AG10803 (cell line): ENCODE results near the gene SMAD7.
"Not testable (repeated sequence)": the region's sequence is repeated elsewhere in the genome, so short reads cannot be mapped to it uniquely, and the experiment has no call there.

Experiments
- DNase-seq: peaks from one replicate; pipeline ENCODE4 v3.0.0; 2010; ENCODE audit warnings: low read depth
- H3K4me3 ChIP-seq: 2 replicates; pipeline ENCODE4 v1.5.1; 2011; ENCODE audit warnings: mild to moderate bottlenecking, low read length, control low read depth
- CTCF ChIP-seq: conservative IDR thresholded peaks from 2 replicates; pipeline ENCODE4 v1.5.1; 2011; ENCODE audit warnings: mild to moderate bottlenecking, low read length, control low read depth, inconsistent platforms

Gene SMAD7

GRCh38 chr18:48874233-48874632 is 76.5 kb downstream of the SMAD7 start:
- DNase-seq, result no peak
- TF ChIP-seq CTCF, result no peak

GRCh38 chr18:48872234-48873145 is 78.3 kb downstream of the SMAD7 start:
- DNase-seq, result peak; percentile 50

More at GRCh38 chr18:48874233-48874632, 76.5 kb downstream of the SMAD7 start:
- no peak overlapping the region for H3K4me3 ChIP-seq

GRCh38 chr18:48871391-48872166 is 79.2 kb downstream of the SMAD7 start:
- DNase-seq, result no peak
- TF ChIP-seq CTCF, result no peak
- H3K4me3 ChIP-seq, result no peak overlapping the region

More at GRCh38 chr18:48872234-48873145, 78.3 kb downstream of the SMAD7 start:
- no peak overlapping the region for H3K4me3 ChIP-seq
- no peak for TF ChIP-seq CTCF

DNA sequence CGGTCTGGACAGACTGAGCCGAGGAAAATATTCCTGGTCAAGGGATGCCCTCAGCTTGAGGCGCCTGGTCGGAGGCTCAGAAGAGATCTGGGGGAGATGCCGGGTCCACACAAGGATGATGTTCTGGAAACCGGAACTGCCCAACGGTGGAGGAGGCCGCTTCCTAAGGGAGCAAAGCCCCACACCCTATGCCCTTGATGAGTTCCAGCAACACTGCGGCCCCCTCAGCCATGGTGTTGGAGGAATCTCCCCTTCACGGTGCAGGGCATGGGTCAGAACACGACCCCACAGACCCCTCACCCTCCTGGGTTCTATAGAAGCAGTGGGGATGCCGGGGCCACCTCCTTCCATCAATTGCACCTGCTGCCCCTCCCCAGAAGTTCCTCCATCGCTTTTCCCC is 79.8 kb downstream of the SMAD7 start:
- H3K4me3 ChIP-seq, DNase-seq: not testable (repeated sequence)
